ENCODE data around the gene FAM184B.

DNA sequence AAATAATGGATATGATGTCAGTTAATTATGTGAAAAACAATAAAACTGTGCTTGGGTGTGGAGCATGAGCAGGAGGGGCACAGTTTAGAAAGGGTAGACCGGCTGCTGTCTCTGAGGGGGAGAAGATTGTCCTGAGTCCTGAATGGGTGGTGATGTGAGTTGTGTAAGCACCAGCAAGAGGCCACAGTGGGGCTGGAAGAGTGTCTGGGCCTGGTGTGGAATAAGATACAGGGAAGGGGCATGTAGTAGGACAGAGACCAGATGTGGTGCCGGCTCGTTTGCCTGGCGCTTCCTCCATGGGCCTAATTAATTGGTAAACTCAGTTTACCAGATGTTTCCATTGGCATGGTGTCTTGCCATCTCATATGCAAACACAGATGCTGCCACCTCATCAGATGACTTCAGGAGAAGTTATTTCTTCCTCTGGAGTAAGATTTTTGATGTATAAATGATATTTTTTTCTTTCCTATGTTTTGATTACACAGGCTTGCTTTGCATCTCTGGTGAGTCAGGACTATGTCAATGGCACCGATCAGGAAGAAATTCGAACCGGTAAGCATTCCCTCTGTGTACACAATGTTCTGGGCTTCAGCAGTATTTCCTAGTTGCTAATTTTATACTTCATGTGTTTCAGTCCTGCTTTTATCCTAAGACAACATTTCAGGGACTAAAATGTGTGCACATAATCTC is 161.9 kb downstream of the FAM184B start:
- no peak for TF ChIP-seq ESRRA (CRISPR knock-in tag; IDR thresholded peaks at IDR 0.05; ENCODE audit: borderline replicate concordance)
- TF ChIP-seq, protein P1, sequence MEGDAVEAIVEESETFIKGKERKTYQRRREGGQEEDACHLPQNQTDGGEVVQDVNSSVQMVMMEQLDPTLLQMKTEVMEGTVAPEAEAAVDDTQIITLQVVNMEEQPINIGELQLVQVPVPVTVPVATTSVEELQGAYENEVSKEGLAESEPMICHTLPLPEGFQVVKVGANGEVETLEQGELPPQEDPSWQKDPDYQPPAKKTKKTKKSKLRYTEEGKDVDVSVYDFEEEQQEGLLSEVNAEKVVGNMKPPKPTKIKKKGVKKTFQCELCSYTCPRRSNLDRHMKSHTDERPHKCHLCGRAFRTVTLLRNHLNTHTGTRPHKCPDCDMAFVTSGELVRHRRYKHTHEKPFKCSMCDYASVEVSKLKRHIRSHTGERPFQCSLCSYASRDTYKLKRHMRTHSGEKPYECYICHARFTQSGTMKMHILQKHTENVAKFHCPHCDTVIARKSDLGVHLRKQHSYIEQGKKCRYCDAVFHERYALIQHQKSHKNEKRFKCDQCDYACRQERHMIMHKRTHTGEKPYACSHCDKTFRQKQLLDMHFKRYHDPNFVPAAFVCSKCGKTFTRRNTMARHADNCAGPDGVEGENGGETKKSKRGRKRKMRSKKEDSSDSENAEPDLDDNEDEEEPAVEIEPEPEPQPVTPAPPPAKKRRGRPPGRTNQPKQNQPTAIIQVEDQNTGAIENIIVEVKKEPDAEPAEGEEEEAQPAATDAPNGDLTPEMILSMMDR (IDR thresholded peaks at IDR 0.05), result no peak
- TF ChIP-seq, protein P2, sequence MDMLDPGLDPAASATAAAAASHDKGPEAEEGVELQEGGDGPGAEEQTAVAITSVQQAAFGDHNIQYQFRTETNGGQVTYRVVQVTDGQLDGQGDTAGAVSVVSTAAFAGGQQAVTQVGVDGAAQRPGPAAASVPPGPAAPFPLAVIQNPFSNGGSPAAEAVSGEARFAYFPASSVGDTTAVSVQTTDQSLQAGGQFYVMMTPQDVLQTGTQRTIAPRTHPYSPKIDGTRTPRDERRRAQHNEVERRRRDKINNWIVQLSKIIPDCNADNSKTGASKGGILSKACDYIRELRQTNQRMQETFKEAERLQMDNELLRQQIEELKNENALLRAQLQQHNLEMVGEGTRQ (CRISPR knock-in tag; IDR thresholded peaks at IDR 0.05), result no peak
- TF ChIP-seq ZNF317 (CRISPR knock-in tag; IDR thresholded peaks at IDR 0.05; ENCODE audit: borderline replicate concordance, low read depth), result no peak
- no peak for TF ChIP-seq SP1 (CRISPR knock-in tag; conservative IDR thresholded peaks at IDR 0.05)
- no peak for TF ChIP-seq ZNF263 (CRISPR knock-in tag; IDR thresholded peaks at IDR 0.05; ENCODE audit: low read depth)
- TF ChIP-seq ELF4 (CRISPR knock-in tag; IDR thresholded peaks at IDR 0.05; ENCODE audit: low read depth), result no peak
- TF ChIP-seq, protein P3, sequence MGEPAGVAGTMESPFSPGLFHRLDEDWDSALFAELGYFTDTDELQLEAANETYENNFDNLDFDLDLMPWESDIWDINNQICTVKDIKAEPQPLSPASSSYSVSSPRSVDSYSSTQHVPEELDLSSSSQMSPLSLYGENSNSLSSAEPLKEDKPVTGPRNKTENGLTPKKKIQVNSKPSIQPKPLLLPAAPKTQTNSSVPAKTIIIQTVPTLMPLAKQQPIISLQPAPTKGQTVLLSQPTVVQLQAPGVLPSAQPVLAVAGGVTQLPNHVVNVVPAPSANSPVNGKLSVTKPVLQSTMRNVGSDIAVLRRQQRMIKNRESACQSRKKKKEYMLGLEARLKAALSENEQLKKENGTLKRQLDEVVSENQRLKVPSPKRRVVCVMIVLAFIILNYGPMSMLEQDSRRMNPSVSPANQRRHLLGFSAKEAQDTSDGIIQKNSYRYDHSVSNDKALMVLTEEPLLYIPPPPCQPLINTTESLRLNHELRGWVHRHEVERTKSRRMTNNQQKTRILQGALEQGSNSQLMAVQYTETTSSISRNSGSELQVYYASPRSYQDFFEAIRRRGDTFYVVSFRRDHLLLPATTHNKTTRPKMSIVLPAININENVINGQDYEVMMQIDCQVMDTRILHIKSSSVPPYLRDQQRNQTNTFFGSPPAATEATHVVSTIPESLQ (CRISPR knock-in tag; IDR thresholded peaks at IDR 0.05), result no peak
- TF ChIP-seq FOXJ3 (CRISPR knock-in tag; IDR thresholded peaks at IDR 0.05; ENCODE audit: borderline replicate concordance), result no peak
- TF ChIP-seq, protein P4, sequence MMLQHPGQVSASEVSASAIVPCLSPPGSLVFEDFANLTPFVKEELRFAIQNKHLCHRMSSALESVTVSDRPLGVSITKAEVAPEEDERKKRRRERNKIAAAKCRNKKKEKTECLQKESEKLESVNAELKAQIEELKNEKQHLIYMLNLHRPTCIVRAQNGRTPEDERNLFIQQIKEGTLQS (CRISPR knock-in tag; conservative IDR thresholded peaks at IDR 0.05), result no peak
- no peak for TF ChIP-seq JUN (CRISPR knock-in tag; IDR thresholded peaks at IDR 0.05)
- TF ChIP-seq, protein P5, sequence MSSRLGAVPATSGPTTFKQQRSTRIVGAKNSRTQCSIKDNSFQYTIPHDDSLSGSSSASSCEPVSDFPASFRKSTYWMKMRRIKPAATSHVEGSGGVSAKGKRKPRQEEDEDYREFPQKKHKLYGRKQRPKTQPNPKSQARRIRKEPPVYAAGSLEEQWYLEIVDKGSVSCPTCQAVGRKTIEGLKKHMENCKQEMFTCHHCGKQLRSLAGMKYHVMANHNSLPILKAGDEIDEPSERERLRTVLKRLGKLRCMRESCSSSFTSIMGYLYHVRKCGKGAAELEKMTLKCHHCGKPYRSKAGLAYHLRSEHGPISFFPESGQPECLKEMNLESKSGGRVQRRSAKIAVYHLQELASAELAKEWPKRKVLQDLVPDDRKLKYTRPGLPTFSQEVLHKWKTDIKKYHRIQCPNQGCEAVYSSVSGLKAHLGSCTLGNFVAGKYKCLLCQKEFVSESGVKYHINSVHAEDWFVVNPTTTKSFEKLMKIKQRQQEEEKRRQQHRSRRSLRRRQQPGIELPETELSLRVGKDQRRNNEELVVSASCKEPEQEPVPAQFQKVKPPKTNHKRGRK (CRISPR knock-in tag; IDR thresholded peaks at IDR 0.05; ENCODE audit: borderline replicate concordance), result no peak

Measured in WTC11 (cell line).